Body of pancreas (tissue), 4 donors: Measurements from ENCODE around the gene NUDT22.

Experiments
- POLR2A ChIP-seq, 3 donors: fragments of 450-650 bp; IDR thresholded peaks; one replicate each; pipeline ENCODE4 v1.6.1; 2016; ENCODE audit warnings: antibody characterized with exemption in 3 of 3, mild to moderate bottlenecking in 2 of 3
- TF ChIP-seq, protein P1 (sequence below), 7 experiments: fragments of 450-650 bp in 4 of 7; fragments of 200-600 bp in 3 of 7; sonication (generic) in 3 of 7; IDR thresholded peaks; one replicate each; pipeline ENCODE4 v1.5.1; 2016 to 2019; ENCODE audit warnings: antibody characterized with exemption in 7 of 7

DNA sequence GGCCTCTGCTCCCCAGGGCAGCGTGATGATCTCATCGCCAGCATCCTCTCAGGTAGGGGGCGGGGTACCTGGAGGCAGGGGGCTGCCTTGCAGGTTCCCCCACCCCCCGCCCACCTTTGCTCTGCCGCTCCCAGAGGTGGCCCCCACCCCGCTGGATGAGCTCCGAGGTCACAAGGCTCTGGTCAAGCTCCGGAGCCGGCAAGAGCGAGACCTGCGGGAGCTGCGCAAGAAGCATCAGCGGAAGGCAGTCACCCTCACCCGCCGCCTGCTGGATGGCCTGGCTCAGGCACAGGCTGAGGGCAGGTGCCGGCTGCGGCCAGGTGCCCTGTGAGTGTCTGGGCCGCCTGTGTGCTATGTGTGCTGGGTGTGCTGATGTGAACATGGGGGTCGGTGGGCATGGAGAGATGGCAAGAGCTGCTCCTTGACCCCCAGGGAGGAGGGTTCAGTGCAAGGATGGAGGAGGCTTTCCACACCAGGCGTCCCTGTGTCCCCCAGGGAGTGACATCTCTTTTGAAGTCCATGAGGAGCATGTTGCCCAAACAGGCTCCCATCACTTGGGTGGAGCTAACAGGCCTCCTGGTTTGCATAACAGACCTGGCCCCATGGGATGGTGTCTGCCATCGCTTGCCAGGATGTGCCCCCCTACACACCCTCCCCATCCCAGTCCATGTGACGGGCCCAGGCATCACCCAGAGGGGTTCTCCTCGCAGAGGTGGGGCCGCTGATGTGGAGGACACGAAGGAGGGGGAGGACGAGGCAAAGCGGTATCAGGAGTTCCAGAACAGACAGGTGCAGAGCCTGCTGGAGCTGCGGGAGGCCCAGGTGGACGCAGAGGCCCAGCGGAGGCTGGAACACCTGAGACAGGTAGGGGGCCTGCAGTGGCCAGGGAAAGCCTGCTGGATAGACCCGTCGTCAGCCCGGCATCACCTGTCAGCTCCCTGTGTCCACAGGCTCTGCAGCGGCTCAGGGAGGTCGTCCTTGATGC lies 39.4 kb downstream of the NUDT22 start:
- TF ChIP-seq, protein P1, sequence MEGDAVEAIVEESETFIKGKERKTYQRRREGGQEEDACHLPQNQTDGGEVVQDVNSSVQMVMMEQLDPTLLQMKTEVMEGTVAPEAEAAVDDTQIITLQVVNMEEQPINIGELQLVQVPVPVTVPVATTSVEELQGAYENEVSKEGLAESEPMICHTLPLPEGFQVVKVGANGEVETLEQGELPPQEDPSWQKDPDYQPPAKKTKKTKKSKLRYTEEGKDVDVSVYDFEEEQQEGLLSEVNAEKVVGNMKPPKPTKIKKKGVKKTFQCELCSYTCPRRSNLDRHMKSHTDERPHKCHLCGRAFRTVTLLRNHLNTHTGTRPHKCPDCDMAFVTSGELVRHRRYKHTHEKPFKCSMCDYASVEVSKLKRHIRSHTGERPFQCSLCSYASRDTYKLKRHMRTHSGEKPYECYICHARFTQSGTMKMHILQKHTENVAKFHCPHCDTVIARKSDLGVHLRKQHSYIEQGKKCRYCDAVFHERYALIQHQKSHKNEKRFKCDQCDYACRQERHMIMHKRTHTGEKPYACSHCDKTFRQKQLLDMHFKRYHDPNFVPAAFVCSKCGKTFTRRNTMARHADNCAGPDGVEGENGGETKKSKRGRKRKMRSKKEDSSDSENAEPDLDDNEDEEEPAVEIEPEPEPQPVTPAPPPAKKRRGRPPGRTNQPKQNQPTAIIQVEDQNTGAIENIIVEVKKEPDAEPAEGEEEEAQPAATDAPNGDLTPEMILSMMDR (IDR thresholded peaks at IDR 0.05) = no peak
- TF ChIP-seq POLR2A (IDR thresholded peaks at IDR 0.05) = no peak
